Liver (tissue), 9 donors: ENCODE measurements around the gene ACD. TPM values are rescaled to one million over a fixed set of nuclear protein-coding genes. Genes with fewer than 3 reads are reported as not detected.

Experiments used
- DNase-seq: peaks from one replicate; pipeline ENCODE4 v3.0.0-alpha.2; 2017; ENCODE audit warnings: low spot score
- H3K27ac ChIP-seq, 2 donors: one replicate each; pipeline ENCODE4 v1.7.0; 2013; ENCODE audit warnings: inconsistent platforms in 2 of 2, low read length in 2 of 2, control low read depth in 1 of 2, low read depth in 1 of 2, mild to moderate bottlenecking in 1 of 2
- H3K27me3 ChIP-seq, 4 donors: one replicate each; pipeline versions ENCODE4 v1.6.1 to v1.7.0; 2013; ENCODE audit warnings: low read length in 3 of 4, inconsistent platforms in 1 of 4, mild to moderate bottlenecking in 1 of 4, moderate library complexity in 1 of 4; ENCODE audit not compliant: control insufficient read depth in 4 of 4, insufficient read depth in 4 of 4
- H3K36me3 ChIP-seq, 4 donors: one replicate each; pipeline versions ENCODE4 v1.6.1 to v1.7.0; 2013; ENCODE audit warnings: low read length in 3 of 4, mild to moderate bottlenecking in 3 of 4, low read depth in 1 of 4, moderate library complexity in 1 of 4; ENCODE audit not compliant: control insufficient read depth in 4 of 4, insufficient read depth in 3 of 4
- H3K4me1 ChIP-seq, 4 donors: one replicate each; pipeline versions ENCODE4 v1.6.1 to v1.7.0; 2013; ENCODE audit warnings: low read length in 3 of 4, mild to moderate bottlenecking in 3 of 4, moderate library complexity in 1 of 4; ENCODE audit not compliant: control insufficient read depth in 4 of 4, insufficient read depth in 4 of 4
- H3K4me3 ChIP-seq, 3 donors: one replicate each; pipeline versions ENCODE4 v1.6.1 to v1.7.0; 2013; ENCODE audit warnings: low read length in 3 of 3, control low read depth in 1 of 3, low read depth in 1 of 3, mild to moderate bottlenecking in 1 of 3
- H3K9ac ChIP-seq, 2 donors: one replicate each; pipeline ENCODE4 v1.7.0; 2013; ENCODE audit warnings: low read length in 2 of 2, mild to moderate bottlenecking in 2 of 2, moderate library complexity in 2 of 2, control low read depth in 1 of 2, low read depth in 1 of 2
- H3K9me3 ChIP-seq, 4 donors: one replicate each; pipeline versions ENCODE4 v1.6.1 to v1.7.0; 2013; ENCODE audit warnings: low read length in 3 of 4; ENCODE audit not compliant: control insufficient read depth in 4 of 4
- ATF3 ChIP-seq: IDR thresholded peaks from 2 replicates; pipeline ENCODE4 v1.6.1; 2016; ENCODE audit warnings: antibody characterized with exemption
- CTCF ChIP-seq: fragments of 150-350 bp; IDR thresholded peaks from 2 replicates; pipeline ENCODE4 v1.5.1; 2017; ENCODE audit warnings: improper control_type of control experiment, low read depth, low read length; ENCODE audit not compliant: missing input control
- FOXA1 ChIP-seq: IDR thresholded peaks from 2 replicates; pipeline ENCODE4 v1.6.1; 2016; ENCODE audit warnings: antibody characterized with exemption
- FOXA2 ChIP-seq: IDR thresholded peaks from 2 replicates; pipeline ENCODE4 v1.6.1; 2016; ENCODE audit warnings: antibody characterized with exemption
- HNF4A ChIP-seq, 2 donors: conservative IDR thresholded peaks; 2 replicates each; pipeline ENCODE4 v1.6.1; 2016; ENCODE audit warnings: antibody characterized with exemption in 2 of 2, mild to moderate bottlenecking in 2 of 2
- JUND ChIP-seq, 2 donors: IDR thresholded peaks; 2 replicates each; pipeline ENCODE4 v1.6.1; 2016; ENCODE audit warnings: antibody characterized with exemption in 2 of 2
- MAX ChIP-seq: IDR thresholded peaks from 2 replicates; pipeline ENCODE4 v1.6.1; 2016; ENCODE audit warnings: antibody characterized with exemption
- NR2F2 ChIP-seq: IDR thresholded peaks from 2 replicates; pipeline ENCODE4 v1.6.1; 2016; ENCODE audit warnings: antibody characterized with exemption
- RAD21 ChIP-seq, 2 donors: IDR thresholded peaks; 2 replicates each; pipeline ENCODE4 v1.6.1; 2016; ENCODE audit warnings: antibody characterized with exemption in 2 of 2, mild to moderate bottlenecking in 2 of 2
- REST ChIP-seq: IDR thresholded peaks from 2 replicates; pipeline ENCODE4 v1.6.1; 2016; ENCODE audit warnings: antibody characterized with exemption, mild to moderate bottlenecking
- RXRA ChIP-seq, 2 donors: IDR thresholded peaks; 2 replicates each; pipeline ENCODE4 v1.6.1; 2017 to 2018; ENCODE audit warnings: antibody characterized with exemption in 2 of 2, mild to moderate bottlenecking in 1 of 2
- SP1 ChIP-seq: IDR thresholded peaks from 2 replicates; pipeline ENCODE4 v1.6.1; 2018; ENCODE audit warnings: antibody characterized with exemption, mild to moderate bottlenecking
- TAF1 ChIP-seq: conservative IDR thresholded peaks from 2 replicates; pipeline ENCODE4 v1.6.1; 2016; ENCODE audit warnings: antibody characterized with exemption, mild to moderate bottlenecking
- YY1 ChIP-seq: IDR thresholded peaks from 2 replicates; pipeline ENCODE4 v1.6.1; 2016; ENCODE audit warnings: antibody characterized with exemption, mild to moderate bottlenecking
- ZBTB33 ChIP-seq: IDR thresholded peaks from 2 replicates; pipeline ENCODE4 v1.6.1; 2016; ENCODE audit warnings: antibody characterized with exemption
- WGBS: extraction: QIAGEN DNeasy Blood & Tissue Kit; methylation state at CpG from one replicate; pipeline ENCODE4 v1.1.7; 2013; 5-methylcytosine and 5-hydroxymethylcytosine counted together
- polyA plus RNA-seq, 2 donors: library from polyadenylated mRNA; stranded (reverse) in 1 of 2; unstranded in 1 of 2; fragments of 200-250 nt in 1 of 2; fragments of >200 nt in 1 of 2; fragmentation: Nextera tagmentation in 1 of 2; extraction: Ambion mirVana in 1 of 2; gene quantifications; one replicate each; pipeline versions ENCODE4 v1.2.1 to v1.2.3, GENCODE V29; 2013 to 2015
- total RNA-seq, 2 donors: library from RNA; depleted of rRNA; stranded (reverse); fragments of >200 nt; gene quantifications; one replicate each; pipeline ENCODE4 v1.2.3, GENCODE V29; 2014
- donor health status: healthy.
- donor health status: healthy.
- donor health status: healthy.
- donor health status: healthy.
- donor health status: healthy.

The ACD gene
- total and polyA plus RNA-seq, 4 donors: 4.3 to 5.6 (median 5.1) TPM

- TF ChIP-seq REST: no peak
These were observed 47.1 kb upstream of the ACD start (continued) for GRCh38 chr16:67707210-67707609.

GRCh38 chr16:67704110-67704509, 44.0 kb upstream of the ACD start:
- H3K27ac ChIP-seq: no peak overlapping the region

More at GRCh38 chr16:67704110-67704509, 44.0 kb upstream of the ACD start:
- no peaks in the 10 kb centered on the region for H3K9me3 ChIP-seq
- TF ChIP-seq YY1 (no peak), FOXA2 (no peak), REST (no peak), CTCF (no peak), JUND (IDR thresholded peaks at IDR 0.05) (no peak), MAX (no peak), SP1 (no peak), TAF1 (no peak), RAD21 (IDR thresholded peaks at IDR 0.05) (no peak), HNF4A (conservative IDR thresholded peaks at IDR 0.05) (no peak), ATF3 (no peak), FOXA1 (no peak), ZBTB33 (no peak), RXRA (IDR thresholded peaks at IDR 0.05) (no peak), NR2F2 (no peak)
- H3K4me3 ChIP-seq: no peak overlapping the region
- no peak for DNase-seq
- WGBS: 69% methylated on average over 5 of the region's 5 CpGs
- peaks cover 2 to 20% (median 7%) of the 10 kb centered on the region in 4 donors for H3K4me1 ChIP-seq
- H3K36me3 ChIP-seq: peaks cover 0 to 2% (median under 1%) of the 10 kb centered on the region in 4 donors
- no peak overlapping the region for H3K9ac ChIP-seq
- H3K27me3 ChIP-seq: no peaks in the 10 kb centered on the region
